HT1080 (cell line): Measurements from ENCODE around the gene CEP68. TPM values are rescaled to one million over a fixed set of nuclear protein-coding genes. Genes with fewer than 3 reads are reported as not detected.

Experiments
- DNase-seq: peaks from one replicate; pipeline ENCODE4 v3.0.0-alpha.2; 2015; ENCODE audit warnings: low read depth
- total RNA-seq: library from RNA; depleted of rRNA; stranded (reverse); fragments of >200 nt; shearing (Covaris generic); gene quantifications from 2 replicates; pipeline ENCODE4 v1.2.3, GENCODE V29; 2014

Gene CEP68
- total RNA-seq, 1 experiment from 2014 or later = 3.7 TPM

DNA sequence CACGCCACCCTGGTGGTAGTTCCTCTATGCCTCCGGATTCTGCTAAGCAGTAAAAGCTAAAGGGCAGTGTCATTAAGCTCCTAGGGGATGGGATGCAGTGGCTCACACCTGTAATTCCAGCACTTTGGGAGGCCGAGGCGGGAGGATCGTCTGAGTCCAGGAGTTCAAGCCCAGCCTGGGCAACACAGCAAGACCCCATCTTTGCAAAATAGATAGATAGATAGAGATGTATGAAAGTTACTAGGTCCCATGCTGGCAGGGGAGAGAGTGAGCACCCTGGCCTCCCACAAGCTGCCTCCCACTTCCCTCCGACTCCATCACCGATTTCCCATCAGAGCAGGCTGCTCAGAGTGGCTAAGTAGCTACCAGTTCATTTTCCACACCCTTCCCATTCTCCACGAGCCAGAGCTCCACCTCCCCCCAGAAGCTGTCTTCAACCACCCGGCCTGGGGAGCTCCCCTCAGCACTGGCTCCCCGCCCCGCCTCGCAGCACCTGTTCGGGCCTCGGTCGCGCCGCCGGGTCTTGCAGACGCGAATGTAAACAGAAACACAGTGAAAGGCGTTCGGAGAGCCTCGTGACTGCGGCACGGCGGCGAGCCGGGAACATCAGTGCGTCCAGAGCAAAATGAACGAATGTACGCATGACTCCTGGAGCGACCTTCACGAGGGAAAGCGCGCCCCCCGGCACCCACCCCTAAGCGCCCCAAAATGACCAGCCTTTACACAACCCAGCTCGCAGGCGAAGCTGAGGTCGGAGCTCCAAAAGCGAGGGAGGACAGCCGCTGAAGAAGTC is 598 bp upstream of the CEP68 start:
- DNase-seq = no peak

DNA sequence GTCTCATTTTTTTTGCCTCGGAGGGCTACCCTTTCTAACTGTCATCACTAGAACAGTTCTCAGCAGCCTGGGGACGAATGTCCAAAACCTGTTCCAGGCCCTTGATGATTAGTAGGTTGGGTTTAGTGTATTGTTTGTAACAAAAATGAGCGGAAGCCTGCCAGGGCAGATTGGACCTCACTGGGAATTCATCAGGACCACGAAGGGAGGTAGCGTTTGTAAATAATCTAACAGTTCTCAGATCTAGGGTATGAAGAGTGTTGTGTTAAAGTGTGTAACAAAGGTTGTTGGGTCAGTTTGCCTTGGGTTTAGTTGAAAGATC is 799 bp downstream of the CEP68 start:
- DNase-seq = no peak

DNA sequence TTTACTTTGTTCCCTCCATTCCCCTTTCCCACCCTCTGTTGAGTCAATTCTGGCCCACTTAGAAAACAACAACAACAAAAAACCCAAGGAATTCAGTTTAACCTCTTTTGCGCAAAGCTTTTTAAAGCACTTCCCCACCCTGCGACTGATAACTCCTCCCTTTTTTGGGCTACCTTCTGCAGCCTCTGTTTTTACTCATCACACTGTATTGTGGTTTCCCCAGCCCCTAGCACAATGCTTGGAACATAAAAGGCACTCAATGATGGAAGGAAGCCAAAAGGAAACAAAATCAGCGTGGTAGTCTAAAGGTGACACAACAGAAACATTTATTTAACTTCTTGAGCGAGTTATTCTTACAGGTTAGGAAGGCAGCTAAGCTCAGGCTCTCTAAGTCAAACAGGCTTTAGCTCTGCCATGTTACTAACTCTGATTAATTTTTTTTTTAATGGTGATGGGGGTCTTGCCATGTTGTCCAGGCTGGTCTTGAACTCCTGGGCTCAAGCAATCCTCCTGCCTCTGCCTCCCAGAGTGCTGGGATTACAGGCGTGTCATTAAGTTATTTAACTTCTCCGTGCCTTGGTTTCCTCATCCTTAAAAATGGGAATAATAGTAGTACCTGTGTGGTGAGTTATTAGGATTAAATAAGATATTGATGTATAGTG is 1.3 kb downstream of the CEP68 start:
- DNase-seq = peak; percentile 51

DNA sequence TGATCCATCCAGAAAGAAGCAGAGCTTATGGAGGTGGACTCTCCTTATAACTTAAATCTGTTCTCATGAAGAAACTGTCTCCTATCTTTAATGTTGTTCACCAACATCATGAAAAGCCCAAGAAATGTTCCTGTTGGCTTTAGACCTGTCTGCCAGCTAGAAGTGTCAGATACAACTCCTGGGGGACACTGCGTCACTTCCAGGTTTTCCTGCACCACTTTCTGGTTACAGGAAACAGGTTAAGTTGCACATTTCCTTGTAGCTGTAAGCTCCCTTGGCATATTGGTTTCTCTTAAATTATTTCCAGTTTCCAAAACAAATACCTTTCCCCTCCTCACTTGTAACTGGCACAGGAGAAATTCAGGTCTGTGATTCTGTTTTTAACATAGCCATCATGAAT is 2.9 kb downstream of the CEP68 start:
- DNase-seq = no peak

DNA sequence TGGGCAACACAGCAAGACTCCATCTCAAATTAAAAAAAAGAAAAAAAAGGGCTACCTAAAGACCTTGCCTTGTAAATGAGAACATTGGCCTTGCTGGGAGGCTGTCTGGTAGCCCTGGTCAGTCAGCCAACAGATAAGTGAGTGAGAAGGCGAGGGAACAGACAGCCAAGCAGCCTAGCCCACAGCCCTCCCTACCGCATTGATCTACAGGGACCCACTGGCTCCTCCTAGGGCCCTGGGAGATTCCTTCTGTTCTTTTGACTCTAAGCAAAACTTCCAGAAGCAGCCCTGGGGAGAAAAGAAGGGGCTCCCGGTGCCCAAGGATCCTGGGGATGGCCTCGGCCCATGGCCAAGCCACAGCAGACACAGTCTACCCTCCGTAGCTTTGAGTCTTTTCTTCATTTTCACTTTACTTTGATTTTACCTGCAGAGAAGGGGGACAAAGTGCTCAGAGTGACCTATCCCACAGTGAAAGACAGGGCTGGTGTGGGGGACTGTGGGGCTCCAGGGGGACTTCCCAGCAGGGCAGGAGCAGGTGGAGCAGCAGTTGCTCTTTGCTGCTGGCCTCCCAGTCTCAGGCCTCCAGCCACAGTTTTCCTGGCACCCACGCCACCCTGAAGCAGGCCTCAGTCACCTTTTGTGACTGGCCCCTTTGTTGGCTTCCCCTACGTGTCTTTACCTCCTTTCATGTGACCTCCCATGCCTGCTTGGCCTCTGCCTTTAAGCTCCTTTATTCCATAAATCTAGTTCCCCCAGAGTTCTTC is 5.1 kb downstream of the CEP68 start:
- DNase-seq = no peak

DNA sequence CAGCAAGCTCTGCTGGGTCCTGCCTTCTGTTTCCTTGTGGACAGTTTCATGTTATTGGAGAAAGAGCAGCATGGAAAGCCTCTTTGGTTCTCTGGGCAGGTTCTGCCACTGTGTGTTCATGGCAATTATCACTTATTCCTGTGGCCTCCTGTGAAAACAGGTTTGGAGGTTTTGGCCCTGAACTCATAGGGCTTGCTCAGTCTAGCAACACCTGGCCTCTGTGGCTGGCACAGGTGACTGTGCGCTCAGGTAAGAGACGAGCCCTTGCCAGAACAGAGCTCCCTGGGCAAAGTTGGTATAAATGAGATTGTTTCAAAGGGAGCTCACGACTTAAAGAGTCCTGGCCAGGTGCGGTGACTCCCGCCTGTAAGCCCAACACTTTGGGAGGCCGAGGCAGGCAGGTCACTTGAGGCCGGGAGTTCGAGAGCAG is 5.7 kb downstream of the CEP68 start:
- no peak for DNase-seq

DNA sequence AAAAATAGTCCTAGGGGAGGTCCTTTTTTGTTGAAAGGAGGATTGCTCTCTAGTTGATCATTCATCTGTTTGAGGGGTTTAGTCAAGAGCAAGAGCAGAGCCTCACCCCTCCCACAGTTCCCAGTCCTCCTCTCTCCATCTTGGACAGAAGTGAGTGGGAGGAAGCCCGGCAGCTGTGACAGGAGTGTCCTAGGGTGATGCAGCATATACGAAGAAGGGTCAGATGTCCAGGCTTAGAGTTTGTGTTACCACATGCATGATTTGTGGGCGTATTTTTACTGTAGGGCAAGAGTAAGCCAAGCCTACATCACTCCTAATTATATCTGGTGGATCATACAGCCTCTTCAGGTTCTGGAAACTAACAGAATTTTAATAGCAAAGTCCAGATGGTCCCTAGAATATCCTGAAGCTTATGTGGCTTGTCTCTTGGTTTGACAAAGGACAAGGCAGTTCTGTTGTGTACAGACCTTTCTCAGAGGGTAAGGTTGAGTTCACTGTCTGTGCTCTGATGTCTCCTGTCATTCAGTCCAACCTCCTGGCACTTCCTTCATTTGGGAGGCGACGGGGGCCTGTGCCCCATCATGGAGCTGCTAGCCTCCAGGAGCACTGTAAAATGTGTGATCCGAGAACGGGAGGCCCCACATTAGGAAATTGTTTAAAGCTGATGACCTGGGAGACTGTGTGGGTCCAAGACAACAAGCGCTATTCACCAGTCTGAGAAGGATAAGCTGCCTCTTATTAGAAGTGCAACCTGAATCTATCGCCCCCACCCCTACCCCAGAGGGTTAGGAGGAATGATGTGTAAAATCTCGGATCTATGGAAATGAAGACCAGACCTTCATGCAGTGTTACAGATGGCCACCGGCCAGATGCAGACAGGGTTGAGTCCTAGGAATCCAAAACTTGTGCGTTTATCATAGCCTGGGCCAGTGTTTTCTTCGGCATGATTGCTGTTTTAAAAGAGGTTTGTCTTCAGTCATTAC is 6.9 kb downstream of the CEP68 start:
- DNase-seq = no peak

DNA sequence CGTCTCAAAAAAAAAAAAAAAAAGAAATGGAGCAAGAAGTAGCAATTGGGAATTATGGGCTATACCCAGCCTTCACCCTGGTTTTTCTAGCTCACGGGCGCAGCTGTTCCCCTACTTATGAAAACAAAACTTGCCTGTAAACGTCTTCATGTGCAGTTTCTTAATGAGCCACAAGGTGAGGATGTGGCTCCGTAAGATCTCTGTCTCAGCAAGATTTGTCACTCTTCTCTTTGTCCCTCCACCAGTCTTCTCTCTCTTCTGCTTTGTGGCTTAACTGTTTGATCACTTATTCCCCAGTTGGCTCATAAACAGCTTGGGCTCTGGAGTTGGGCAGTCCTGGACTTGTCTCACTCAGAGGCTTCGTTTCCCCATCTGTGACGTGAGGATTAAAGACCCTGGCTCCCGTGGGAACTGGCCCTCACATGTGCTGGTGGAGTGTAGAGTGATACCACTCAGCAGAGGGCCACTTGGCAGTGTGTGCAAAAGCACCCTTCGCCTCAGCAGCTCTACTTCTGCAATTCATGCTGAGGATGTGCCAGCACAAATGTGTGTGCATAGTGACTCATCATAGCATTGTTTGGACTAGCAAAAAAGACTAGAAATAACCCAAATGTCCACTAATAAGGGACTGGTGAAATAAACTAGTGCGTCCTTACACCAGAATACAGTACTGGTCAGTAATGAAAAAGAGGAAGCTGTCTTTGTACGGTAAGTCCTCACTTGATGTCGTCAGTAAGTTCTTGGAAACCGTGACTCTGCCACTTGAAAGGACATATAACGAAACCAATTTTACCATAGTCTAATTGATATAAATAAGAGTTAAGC is 8.7 kb downstream of the CEP68 start:
- peak; percentile 84 for DNase-seq

DNA sequence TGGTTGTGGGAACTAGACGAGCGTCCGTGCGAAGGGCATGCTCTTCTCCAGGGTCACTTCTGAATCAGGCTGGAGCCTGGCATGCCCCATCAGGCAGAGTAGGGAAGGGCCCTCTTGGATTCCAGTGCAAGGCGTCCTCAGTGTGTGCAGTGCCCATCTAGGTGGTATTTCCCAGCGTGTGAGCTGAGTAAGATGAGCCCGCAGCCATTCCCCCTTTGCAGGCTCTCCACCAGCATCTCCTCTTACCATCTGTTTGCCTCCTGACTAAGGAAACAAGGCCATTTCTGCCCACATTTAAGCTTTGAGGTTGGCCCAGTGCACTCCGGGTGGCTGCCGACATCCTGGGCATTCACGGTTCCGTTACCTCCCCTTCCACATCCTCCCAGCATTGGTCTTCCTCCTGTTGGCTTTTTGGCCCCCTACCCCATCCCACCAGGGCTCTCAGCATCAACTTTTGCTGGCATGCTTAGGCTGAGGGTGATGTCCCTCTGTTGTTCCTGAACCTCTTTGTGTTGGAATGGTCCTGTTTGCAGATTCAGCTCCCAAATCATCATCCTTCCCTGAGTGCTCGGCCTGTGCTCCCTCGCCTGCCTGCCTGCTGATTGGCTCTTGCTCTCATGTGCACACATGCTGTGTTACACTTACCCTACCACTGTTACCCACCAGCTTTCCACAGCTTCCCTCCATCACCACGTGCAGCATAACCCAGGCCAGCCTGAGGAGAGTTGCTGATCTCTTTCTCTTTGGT is 11.8 kb downstream of the CEP68 start:
- DNase-seq = no peak

DNA sequence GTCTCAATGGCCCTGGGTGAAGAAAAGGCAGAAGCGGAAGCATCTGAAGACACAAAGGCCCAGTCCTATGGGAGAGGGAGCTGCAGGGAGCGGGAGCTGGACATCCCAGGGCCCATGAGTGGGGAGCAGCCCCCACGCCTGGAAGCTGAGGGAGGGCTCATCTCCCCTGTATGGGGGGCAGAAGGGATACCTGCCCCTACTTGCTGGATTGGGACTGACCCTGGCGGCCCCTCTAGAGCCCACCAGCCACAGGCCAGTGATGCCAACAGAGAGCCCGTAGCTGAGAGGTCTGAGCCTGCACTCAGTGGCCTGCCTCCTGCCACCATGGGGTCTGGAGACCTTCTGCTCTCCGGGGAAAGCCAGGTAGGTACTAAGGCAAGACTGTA is 13.2 kb downstream of the CEP68 start:
- DNase-seq = no peak

DNA sequence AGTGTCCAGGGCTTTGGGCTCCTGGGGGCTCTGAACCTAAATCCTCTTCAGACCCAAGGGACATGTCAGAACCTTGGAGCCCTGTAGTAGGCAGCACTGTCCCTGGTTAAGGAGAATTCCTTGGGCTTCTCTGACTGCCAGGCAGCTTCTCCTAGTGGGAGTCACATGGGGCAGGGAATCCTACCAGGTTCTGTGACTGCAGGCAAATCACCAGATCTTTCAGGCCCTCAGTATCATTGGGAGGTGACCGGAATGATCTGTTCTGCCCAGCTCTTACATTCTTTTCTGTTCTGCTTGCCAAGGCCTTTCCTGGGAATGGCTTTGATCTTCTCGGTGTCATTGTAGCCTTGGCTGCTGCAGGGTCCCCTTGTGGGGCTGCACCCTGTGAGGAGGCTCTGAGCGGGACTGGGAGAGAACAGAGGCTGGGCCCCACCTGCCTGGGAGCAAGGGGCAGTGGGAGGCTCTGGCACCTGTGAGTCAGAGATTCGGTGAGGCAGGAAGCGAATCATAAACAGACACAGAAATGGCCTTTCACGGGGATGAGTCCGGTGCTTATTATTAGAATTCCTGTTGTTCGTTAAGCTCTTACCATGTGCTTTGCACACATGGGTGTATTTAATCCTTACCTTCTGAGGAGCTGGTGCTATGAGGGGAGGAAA is 14.1 kb downstream of the CEP68 start:
- peak; percentile 83 for DNase-seq

DNA sequence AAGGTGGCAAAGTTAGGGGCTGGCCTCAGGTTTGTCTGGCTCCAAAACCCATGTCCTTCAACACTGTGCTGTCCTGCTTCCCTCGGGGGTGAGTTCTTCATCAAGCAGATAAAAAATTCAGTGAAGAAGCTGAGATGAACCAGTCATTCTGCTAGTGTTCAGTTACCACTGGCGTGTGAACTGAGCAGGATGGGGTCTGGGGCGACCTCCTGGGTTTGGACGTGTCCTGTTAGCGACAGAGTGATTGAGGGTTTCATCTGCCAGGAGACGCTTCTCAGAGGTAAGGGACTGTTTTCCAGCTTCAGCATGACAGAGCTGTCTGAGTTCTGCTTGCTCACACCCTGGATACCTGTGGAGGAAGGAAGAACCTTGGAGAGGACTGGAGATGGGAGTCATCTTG is 14.6 kb downstream of the CEP68 start:
- no peak for DNase-seq

DNA sequence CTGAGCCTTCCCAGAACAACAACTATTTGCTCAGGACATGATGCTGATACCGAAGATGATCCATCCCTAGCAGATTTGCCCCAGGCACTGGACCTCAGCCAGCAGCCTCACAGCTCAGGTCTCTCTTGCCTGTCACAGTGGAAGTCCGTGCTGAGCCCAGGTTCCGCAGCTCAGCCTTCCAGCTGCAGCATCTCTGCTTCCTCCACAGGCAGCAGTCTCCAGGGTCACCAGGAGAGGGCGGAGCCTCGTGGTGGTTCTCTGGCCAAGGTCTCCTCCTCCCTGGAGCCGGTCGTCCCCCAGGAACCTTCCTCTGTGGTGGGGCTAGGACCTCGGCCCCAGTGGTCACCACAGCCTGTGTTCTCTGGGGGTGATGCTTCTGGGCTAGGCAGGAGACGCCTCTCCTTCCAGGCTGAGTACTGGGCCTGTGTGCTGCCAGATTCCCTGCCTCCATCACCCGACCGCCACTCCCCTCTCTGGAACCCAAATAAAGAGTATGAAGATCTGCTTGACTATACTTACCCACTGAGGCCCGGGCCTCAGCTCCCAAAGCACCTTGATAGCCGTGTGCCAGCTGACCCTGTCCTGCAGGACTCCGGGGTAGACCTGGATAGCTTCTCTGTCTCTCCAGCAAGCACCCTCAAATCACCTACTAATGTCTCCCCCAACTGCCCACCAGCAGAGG is 15.4 kb downstream of the CEP68 start:
- no peak for DNase-seq

DNA sequence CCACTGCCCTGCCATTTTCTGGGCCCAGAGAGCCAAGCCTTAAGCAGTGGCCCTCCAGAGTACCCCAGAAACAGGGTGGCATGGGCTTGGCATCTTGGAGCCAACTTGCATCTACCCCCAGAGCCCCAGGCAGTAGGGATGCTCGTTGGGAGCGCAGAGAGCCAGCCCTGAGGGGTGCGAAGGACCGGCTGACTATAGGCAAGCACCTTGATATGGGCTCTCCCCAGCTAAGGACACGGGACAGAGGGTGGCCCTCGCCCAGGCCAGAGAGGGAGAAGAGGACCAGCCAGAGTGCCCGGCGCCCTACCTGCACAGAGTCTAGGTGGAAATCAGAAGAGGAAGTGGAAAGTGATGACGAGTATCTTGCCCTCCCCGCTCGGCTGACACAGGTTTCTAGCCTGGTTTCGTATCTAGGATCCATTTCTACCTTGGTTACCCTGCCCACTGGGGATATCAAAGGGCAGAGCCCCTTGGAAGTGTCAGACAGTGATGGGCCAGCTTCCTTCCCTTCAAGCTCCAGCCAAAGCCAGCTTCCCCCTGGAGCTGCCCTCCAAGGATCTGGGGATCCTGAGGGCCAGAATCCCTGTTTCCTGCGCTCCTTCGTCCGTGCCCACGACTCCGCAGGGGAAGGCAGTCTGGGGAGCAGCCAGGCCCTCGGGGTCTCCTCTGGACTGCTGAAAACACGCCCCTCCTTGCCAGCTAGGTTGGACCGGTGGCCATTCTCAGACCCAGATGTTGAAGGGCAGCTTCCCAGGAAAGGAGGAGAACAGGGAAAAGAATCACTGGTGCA is 16.2 kb downstream of the CEP68 start:
- no peak for DNase-seq

DNA sequence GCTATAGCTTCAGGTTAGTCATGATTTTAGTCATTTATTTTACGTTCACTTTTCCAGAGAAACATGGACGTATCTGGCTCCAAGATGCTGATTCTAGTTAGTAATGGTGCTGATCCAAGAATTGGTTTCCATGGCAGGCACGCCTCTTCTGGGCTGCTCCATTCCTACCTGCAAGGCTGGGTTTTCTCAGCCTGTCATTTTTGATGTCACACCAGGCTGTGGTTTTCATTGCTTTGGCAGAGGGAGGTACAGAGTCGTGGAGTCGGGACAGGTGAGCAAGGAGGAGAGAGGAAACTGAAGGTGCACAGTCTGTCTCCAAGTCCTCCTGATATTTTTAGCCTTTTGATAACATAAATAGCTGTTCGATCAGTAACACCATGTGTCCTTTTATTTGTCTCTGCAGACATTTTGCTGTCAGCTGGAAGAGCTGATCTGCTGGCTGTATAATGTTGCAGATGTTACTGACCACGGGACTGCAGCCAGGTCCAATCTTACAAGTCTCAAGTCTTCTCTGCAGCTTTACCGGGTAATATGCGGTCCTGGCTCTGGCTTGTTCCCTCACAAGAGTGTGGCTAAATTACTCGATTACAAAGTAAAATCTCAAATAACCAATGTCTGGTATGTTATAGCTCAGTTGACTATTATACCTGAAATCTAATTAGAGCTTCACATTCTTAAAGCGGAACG is 17.8 kb downstream of the CEP68 start:
- DNase-seq = no peak

DNA sequence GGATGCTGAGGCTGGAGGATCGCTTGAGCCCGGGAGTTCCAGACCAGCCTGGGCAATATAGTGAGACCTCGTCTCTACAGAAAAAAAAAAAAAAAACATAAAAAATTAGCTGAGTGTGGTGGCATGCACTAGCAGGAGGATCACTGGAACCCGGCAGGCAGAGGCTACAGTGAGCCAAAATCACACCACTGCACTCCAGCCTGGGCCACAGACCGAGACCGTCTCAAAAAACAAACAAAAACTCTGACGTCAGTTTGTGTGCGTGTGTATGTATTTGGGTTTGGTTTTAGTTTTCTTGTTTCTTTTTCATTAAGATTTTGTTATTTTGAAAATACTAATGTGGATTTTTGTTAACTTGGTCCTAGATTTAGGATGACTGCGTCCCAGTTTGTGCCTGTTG is 19.0 kb downstream of the CEP68 start:
- DNase-seq = no peak
